ENCODE results near the gene MYL5. TPM values are rescaled to one million over a fixed set of nuclear protein-coding genes. Genes with fewer than 3 reads are reported as not detected.

The MYL5 gene
- total and polyA plus RNA-seq, 10 of the 15 experiments (the other 5 are each of a cell fraction or from before 2014, with no cell fraction given): 1.2 to 13.8 (median 7.1) TPM

GRCh38 chr4:705278-706082, 31.1 kb downstream of the MYL5 start, which contains the start of gene PCGF3 (continued):
- TF ChIP-seq CHD4 (IDR thresholded peaks at IDR 0.05): no peak
- TF ChIP-seq YY1 (IDR thresholded peaks at IDR 0.05; ENCODE audit: low read depth, low read length): no peak
- no peak for TF ChIP-seq NFIC (IDR thresholded peaks at IDR 0.05; ENCODE audit: low read depth, low read length)
- no peak for TF ChIP-seq RUNX3 (IDR thresholded peaks at IDR 0.05; ENCODE audit: low read length)
- TF ChIP-seq IKZF1 (conservative IDR thresholded peaks at IDR 0.05): peak; percentile 69
- no peak for TF ChIP-seq IRF5 (IDR thresholded peaks at IDR 0.05; ENCODE audit: borderline replicate concordance)
- TF ChIP-seq E2F8 (IDR thresholded peaks at IDR 0.05; ENCODE audit: low read depth, partially characterized antibody): no peak
- peak; percentile 95 for TF ChIP-seq HDGF (IDR thresholded peaks at IDR 0.05)
- no peak for TF ChIP-seq MXI1 (IDR thresholded peaks at IDR 0.05; ENCODE audit: low read depth, low read length)
- TF ChIP-seq E4F1 (IDR thresholded peaks at IDR 0.05; ENCODE audit: borderline replicate concordance, partially characterized antibody): no peak
- TF ChIP-seq TARDBP (IDR thresholded peaks at IDR 0.05; ENCODE audit: borderline replicate concordance): no peak
- TF ChIP-seq ZNF384 (IDR thresholded peaks at IDR 0.05; ENCODE audit: borderline replicate concordance, low read depth, low read length): no peak
- TF ChIP-seq USF2 (IDR thresholded peaks at IDR 0.05; ENCODE audit: borderline replicate concordance, low read depth, low read length): no peak
- peak; percentile 69 for TF ChIP-seq BACH1 (IDR thresholded peaks at IDR 0.05; ENCODE audit: borderline replicate concordance)
- TF ChIP-seq HSF1 (IDR thresholded peaks at IDR 0.05; ENCODE audit: low read depth, low read length): no peak
- TF ChIP-seq SP1 (IDR thresholded peaks at IDR 0.05; ENCODE audit: low read depth, low read length): peak; percentile 41
- TF ChIP-seq ZNF207 (IDR thresholded peaks at IDR 0.05; ENCODE audit: borderline replicate concordance): peak; percentile 74; the same call in 1 of the 2 replicates
- no peak for TF ChIP-seq SKIL (IDR thresholded peaks at IDR 0.05; ENCODE audit: low read depth, poor library complexity, severe bottlenecking)

Data from GM12878 (cell line).